ENCODE results near the gene MEI1.

MEI1 gene

GRCh38 chr22:41844513-41844912 lies 145.2 kb downstream of the MEI1 start:
- DNase-seq = no peak

- no peak for DNase-seq
These were observed 146.3 kb downstream of the MEI1 start for GRCh38 chr22:41845380-41846267.

GRCh38 chr22:41846268-41846987 lies 147.1 kb downstream of the MEI1 start:
- no peak for DNase-seq

GRCh38 chr22:41847300-41847699 lies 148.0 kb downstream of the MEI1 start:
- no peak for DNase-seq

- DNase-seq = no peak
These were observed 149.2 kb downstream of the MEI1 start for GRCh38 chr22:41848468-41848867.

Data from NCI-H446 (cell line).